OCI-LY3 (cell line): ENCODE measurements around the gene TCF25.
"Not testable (repeated sequence)": the region's sequence is repeated elsewhere in the genome, so short reads cannot be mapped to it uniquely, and the experiment has no call there.

Experiments
- H2AFZ ChIP-seq: fragments of 200-600, 300-600 bp; shearing (Covaris generic); 2 replicates; pipeline ENCODE4 v1.6.0; 2014; ENCODE audit warnings: antibody characterized with exemption, low read depth, low read length
- H3K27ac ChIP-seq: fragments of 200-600, 300-600 bp; sonication (generic); 2 replicates; pipeline ENCODE4 v1.5.1; 2014; ENCODE audit warnings: mild to moderate bottlenecking, low read length, moderate library complexity, mixed read lengths
- H3K27me3 ChIP-seq: fragments of 200-600, 300-600 bp; sonication (generic); 2 replicates; pipeline ENCODE4 v1.6.1; 2014; ENCODE audit warnings: low read depth, low read length, mixed read lengths
- H3K36me3 ChIP-seq: fragments of 200-600, 300-600 bp; sonication (generic); replicated peaks from 2 replicates; pipeline ENCODE3; 2014; ENCODE audit warnings: low read depth, low read length, mixed read lengths
- H3K4me1 ChIP-seq: fragments of 300-600, 200-600 bp; sonication (generic); 2 replicates; pipeline ENCODE4 v1.6.1; 2014; ENCODE audit warnings: low read length, mixed read lengths
- H3K4me2 ChIP-seq: fragments of 200-600, 300-600 bp; sonication (generic); 2 replicates; pipeline ENCODE4 v1.6.1; 2014; ENCODE audit warnings: low read length, mixed read lengths
- H3K4me3 ChIP-seq: fragments of 300-600, 200-600 bp; sonication (generic); 2 replicates; pipeline ENCODE4 v1.5.1; 2014; ENCODE audit warnings: antibody characterized with exemption, mild to moderate bottlenecking, low read length, moderate library complexity
- H3K79me2 ChIP-seq: fragments of 300-600, 200-600 bp; shearing (Covaris generic); 2 replicates; pipeline ENCODE4 v1.6.1; 2014; ENCODE audit warnings: mild to moderate bottlenecking, low read length, mixed read lengths
- H3K9ac ChIP-seq: fragments of 300-600, 200-600 bp; shearing (Covaris generic); 2 replicates; pipeline ENCODE4 v1.6.0; 2014; ENCODE audit warnings: mild to moderate bottlenecking, low read length, moderate library complexity
- H3K9me3 ChIP-seq: fragments of 200-600, 300-600 bp; shearing (Covaris generic); 2 replicates; pipeline ENCODE4 v1.6.1; 2014; ENCODE audit warnings: low read length, mixed read lengths; ENCODE audit not compliant: insufficient read depth
- H4K20me1 ChIP-seq: fragments of 200-600, 300-600 bp; sonication (generic); 2 replicates; pipeline ENCODE4 v1.6.1; 2016; ENCODE audit warnings: low read length, mixed read lengths; ENCODE audit not compliant: insufficient read depth
- EZH2phosphoT487 ChIP-seq: fragments of 200-600 bp; shearing (Covaris generic); IDR thresholded peaks from 2 replicates; pipeline ENCODE4 v1.6.1; 2018; ENCODE audit warnings: antibody characterized with exemption, mixed run types, low read depth
- TF ChIP-seq, protein P1 (sequence below): fragments of 200-600, 300-600 bp; sonication (generic); IDR thresholded peaks from 2 replicates; pipeline ENCODE4 v1.5.1; 2014; ENCODE audit warnings: antibody characterized with exemption, low read length, low read depth

TCF25 gene

DNA sequence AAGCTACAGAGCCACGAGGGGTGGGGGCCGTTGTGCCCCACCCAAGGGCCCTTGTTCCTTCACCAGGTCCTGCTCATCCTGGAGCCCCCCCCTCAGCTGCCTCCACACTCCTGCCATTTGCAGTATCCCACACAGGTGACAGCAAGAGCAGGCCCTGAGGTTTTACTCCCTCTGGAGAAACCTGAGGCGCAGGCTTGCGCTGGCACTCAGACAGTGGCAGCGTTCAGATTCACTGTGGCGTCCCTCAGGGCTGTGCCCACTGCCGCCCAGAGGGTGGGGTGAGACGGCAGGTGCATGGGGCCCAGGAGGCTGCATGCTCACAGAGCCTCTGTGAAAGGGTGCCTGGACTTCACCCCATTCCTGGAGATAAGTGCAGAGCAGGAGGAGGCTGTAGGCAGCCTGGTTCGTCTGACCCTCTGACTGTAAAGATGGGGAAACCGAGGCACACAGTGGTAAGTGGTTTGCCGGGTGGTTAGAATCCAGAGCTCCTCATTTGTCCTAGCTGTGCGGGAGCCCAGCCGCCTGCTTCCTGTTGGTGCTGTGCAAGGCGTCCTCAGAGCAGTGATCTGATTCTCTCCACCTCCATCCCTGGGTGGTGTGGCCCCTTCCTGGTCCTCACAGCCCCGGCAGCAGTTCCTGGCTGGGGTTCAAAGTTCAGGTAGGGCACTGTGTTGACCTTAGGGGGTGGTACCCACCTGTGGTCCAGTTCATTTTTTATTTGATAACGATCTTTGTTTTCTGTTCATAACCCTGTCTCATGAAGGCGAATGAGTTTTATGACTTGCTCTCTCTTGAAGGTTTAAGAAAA, 43.6 kb upstream of the TCF25 start:
- Histone ChIP-seq H3K4me1 (no peaks in the 10 kb centered on the region), H3K79me2 (no peaks in the 10 kb centered on the region), H3K36me3 (no peaks in the 10 kb centered on the region), H3K9ac (no peak overlapping the region), H3K9me3 (no peaks in the 10 kb centered on the region), H3K4me2 (no peak overlapping the region), H3K4me3 (no peak overlapping the region), H4K20me1 (no peaks in the 10 kb centered on the region), H3K27ac (no peak overlapping the region), H3K27me3 (no peaks in the 10 kb centered on the region), H2AFZ (no peak overlapping the region)
- TF ChIP-seq, protein P1, sequence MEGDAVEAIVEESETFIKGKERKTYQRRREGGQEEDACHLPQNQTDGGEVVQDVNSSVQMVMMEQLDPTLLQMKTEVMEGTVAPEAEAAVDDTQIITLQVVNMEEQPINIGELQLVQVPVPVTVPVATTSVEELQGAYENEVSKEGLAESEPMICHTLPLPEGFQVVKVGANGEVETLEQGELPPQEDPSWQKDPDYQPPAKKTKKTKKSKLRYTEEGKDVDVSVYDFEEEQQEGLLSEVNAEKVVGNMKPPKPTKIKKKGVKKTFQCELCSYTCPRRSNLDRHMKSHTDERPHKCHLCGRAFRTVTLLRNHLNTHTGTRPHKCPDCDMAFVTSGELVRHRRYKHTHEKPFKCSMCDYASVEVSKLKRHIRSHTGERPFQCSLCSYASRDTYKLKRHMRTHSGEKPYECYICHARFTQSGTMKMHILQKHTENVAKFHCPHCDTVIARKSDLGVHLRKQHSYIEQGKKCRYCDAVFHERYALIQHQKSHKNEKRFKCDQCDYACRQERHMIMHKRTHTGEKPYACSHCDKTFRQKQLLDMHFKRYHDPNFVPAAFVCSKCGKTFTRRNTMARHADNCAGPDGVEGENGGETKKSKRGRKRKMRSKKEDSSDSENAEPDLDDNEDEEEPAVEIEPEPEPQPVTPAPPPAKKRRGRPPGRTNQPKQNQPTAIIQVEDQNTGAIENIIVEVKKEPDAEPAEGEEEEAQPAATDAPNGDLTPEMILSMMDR, result no peak
- TF ChIP-seq EZH2phosphoT487, result no peak

DNA sequence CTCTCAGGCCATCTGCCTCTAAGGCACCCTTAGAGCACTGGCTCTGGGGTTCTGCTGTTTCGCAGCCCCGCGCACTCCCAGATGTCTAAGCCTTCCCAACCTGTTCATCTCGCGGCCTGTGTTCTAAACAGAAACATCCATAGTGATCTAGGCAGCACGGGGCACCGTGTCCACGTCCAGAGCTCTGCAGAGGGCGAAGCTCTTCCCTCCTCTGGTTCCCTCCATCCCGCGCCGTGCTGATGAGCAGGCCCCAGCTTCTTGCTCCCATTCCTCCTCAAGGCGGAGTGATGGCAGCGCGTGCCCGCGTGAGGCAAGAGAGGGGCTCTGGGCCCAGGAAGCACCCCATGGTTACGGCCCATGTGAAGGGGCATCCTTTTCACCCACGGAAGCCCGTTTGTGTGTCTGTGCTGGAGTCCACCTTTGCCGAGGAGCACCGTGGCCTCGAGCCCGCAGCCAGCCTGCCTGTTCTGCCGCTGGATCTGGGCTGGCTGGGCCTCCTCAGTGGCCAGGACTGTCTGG, 41.5 kb upstream of the TCF25 start:
- H3K27me3 ChIP-seq, result no peaks in the 10 kb centered on the region
- H3K4me2 ChIP-seq, result no peak overlapping the region
- H3K27ac ChIP-seq, result no peak overlapping the region
- no peaks in the 10 kb centered on the region for H3K36me3 ChIP-seq
- H3K4me3 ChIP-seq, result no peak overlapping the region
- H2AFZ ChIP-seq, result no peak overlapping the region
- H3K9ac ChIP-seq, result no peak overlapping the region
- H3K4me1 ChIP-seq, result no peaks in the 10 kb centered on the region
- H3K9me3 ChIP-seq, result no peaks in the 10 kb centered on the region
- H3K79me2 ChIP-seq, result no peaks in the 10 kb centered on the region
- no peak for TF ChIP-seq EZH2phosphoT487
- TF ChIP-seq, protein P1, result no peak
- no peaks in the 10 kb centered on the region for H4K20me1 ChIP-seq

DNA sequence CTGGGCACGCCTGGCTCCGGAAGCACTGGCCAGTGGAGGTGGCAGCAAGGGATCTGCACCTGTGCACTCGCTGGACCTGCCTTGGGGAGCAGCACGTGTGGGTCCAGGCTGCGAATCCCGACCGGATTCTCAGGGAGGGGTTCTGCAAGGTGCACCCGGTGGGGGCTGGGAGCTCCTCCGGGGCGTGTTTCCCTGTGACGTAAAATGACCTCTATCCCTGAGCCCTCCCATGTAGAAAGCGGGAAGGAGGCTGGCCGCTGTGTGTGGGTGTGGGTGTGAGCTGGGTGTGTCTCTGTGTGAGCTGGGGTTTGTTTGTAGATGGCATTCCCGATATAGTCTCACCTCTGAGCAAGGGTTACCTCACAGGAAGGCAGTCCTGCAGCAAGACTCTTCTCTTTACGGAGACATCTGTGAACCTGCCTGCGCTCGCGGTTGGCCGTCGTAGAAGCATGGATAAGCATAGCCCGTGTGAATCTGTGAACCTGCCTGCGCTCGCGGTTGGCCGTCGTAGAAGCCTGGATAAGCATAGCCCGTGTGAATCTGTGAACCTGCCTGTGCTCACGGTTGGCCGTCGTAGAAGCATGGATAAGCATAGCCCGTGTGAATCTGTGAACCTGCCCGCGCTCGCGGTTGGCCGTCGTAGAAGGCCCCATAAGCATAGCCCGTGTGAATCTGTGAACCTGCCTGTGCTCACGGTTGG, 39.6 kb upstream of the TCF25 start:
- H3K79me2 ChIP-seq, H3K9me3 ChIP-seq, H3K9ac ChIP-seq, H2AFZ ChIP-seq, H3K36me3 ChIP-seq, H3K4me2 ChIP-seq, H3K27ac ChIP-seq, H3K4me3 ChIP-seq, H3K27me3 ChIP-seq, H4K20me1 ChIP-seq: not testable (repeated sequence)
- H3K4me1 ChIP-seq, result peaks cover 12% of the 10 kb centered on the region

DNA sequence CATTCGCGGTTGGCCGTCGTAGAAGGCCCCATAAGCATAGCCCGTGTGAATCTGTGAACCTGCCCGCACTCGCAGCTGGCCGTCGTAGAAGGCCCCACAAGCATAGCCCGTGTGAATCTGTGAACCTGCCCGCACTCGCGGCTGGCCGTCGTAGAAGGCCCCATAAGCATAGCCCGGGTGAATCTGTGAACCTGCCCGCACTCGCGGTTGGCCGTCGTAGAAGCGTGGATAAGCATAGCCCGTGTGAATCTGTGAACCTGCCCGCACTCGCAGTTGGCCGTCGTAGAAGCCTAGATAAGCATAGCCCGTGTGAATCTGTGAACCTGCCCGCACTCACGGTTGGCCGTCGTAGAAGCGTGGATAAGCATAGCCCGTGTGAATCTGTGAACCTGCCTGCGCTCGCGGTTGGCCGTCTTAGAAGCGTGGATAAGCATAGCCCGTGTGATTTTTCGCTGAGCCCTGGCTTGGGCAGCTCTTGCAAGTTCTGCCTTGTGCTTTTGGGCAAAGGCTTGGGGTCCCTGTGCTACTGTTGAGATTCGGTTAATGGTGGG, 38.5 kb upstream of the TCF25 start:
- H2AFZ ChIP-seq, H3K79me2 ChIP-seq, H4K20me1 ChIP-seq, H3K4me3 ChIP-seq, H3K4me2 ChIP-seq, H3K27ac ChIP-seq, H3K27me3 ChIP-seq, H3K9ac ChIP-seq, H3K9me3 ChIP-seq, H3K36me3 ChIP-seq: not testable (repeated sequence)
- H3K4me1 ChIP-seq, result peaks cover 18% of the 10 kb centered on the region

DNA sequence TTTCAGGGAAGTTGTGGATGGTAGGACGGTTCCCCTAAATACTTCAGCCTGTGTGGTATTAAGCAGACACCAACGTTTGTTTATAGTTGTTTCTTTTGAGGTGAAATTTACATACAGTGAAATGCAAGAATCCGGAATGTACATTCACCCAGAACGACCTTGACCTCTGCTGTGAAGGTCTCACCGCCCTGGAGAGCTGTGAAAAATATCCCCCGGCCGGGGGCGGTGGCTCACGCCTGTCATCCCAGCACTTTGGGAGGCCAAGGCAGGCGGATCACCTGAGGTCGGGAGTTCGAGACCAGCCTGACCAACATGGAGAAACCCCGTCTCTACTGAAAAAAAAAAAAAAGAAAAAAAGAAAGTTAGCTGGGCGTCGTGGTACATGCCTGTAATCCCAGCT, 36.9 kb upstream of the TCF25 start:
- not testable (repeated sequence) for H3K27me3 ChIP-seq, H3K27ac ChIP-seq, H4K20me1 ChIP-seq, H3K4me2 ChIP-seq, H3K9ac ChIP-seq, H2AFZ ChIP-seq, H3K79me2 ChIP-seq, H3K9me3 ChIP-seq, H3K4me3 ChIP-seq, H3K36me3 ChIP-seq
- H3K4me1 ChIP-seq, result peaks cover 19% of the 10 kb centered on the region
